Endodermal cell (in vitro differentiated cells): ENCODE results near the gene MYLK3. TPM values are rescaled to one million over a fixed set of nuclear protein-coding genes. Genes with fewer than 3 reads are reported as not detected.

Experiments used
- DNase-seq: peaks from one replicate; pipeline ENCODE4 v3.0.0-alpha.2; 2017
- H3K27ac ChIP-seq: 2 replicates; pipeline ENCODE4 v1.5.1; 2013; ENCODE audit warnings: mild to moderate bottlenecking, low read depth, low read length, moderate library complexity
- H3K27me3 ChIP-seq: 2 replicates; pipeline ENCODE4 v1.6.1; 2013; ENCODE audit warnings: mild to moderate bottlenecking, low read length, moderate library complexity; ENCODE audit not compliant: insufficient read depth, control insufficient read depth, poor library complexity, severe bottlenecking
- H3K36me3 ChIP-seq: 2 replicates; pipeline ENCODE4 v1.7.0; 2013; ENCODE audit warnings: mild to moderate bottlenecking, low read length, moderate library complexity; ENCODE audit not compliant: control insufficient read depth, insufficient read depth
- H3K4me1 ChIP-seq: one replicate; pipeline ENCODE4 v1.7.0; 2013; ENCODE audit warnings: low read length; ENCODE audit not compliant: control insufficient read depth, insufficient read depth
- H3K4me3 ChIP-seq: 2 replicates; pipeline ENCODE4 v1.5.1; 2013; ENCODE audit warnings: mild to moderate bottlenecking, low read length, moderate library complexity
- H3K9ac ChIP-seq: 2 replicates; pipeline ENCODE4 v1.6.1; 2013; ENCODE audit warnings: mild to moderate bottlenecking, low read length, moderate library complexity; ENCODE audit not compliant: poor library complexity, severe bottlenecking; ENCODE audit errors: extremely low read depth
- H3K9me3 ChIP-seq: 2 replicates; pipeline ENCODE4 v1.6.1; 2013; ENCODE audit warnings: mild to moderate bottlenecking, low read length, moderate library complexity; ENCODE audit not compliant: control insufficient read depth
- H3K27ac Mint-ChIP-seq: 2 replicates; pipeline ENCODE4 v1.8.0; 2020; ENCODE audit warnings: mixed read lengths
- H3K27me3 Mint-ChIP-seq: 2 replicates; pipeline ENCODE4 v1.8.0; 2021; ENCODE audit warnings: mild to moderate bottlenecking, mixed read lengths; ENCODE audit not compliant: insufficient read depth
- H3K36me3 Mint-ChIP-seq: 2 replicates; pipeline ENCODE4 v1.8.0; 2020; ENCODE audit warnings: low read depth, mixed read lengths
- H3K4me1 Mint-ChIP-seq: 2 replicates; pipeline ENCODE4 v1.8.0; 2020; ENCODE audit warnings: mixed read lengths
- H3K4me3 Mint-ChIP-seq: 2 replicates; pipeline ENCODE4 v1.8.0; 2020; ENCODE audit warnings: mild to moderate bottlenecking, moderate library complexity, mixed read lengths
- H3K9me3 Mint-ChIP-seq: 2 replicates; pipeline ENCODE4 v1.8.0; 2020; ENCODE audit warnings: mild to moderate bottlenecking, mixed read lengths
- WGBS, 2 experiments: methylation state at CpG; one replicate each; pipeline versions ENCODE4 v1.1.5 to v1.1.7; 2013; ENCODE audit warnings: missing lambda C conversion rate in 2 of 2, mixed read lengths in 1 of 2; ENCODE audit not compliant: insufficient coverage in 1 of 2, insufficient read length in 1 of 2; 5-methylcytosine and 5-hydroxymethylcytosine counted together
- total RNA-seq, 2 donors: library from RNA; stranded (reverse); fragmentation: NEBNext Ultra II Directional in 1 of 2; extraction: Animal tissue kit (Norgen Biotek cat#: 25700) in 1 of 2; gene quantifications; 2 replicates in 1 of 2; 3 replicates in 1 of 2; pipeline ENCODE4 v1.2.1, GENCODE V29; 2021
- TF ChIP-seq, protein P1 (sequence below): fragments of 200-600 bp; sonication (generic); conservative IDR thresholded peaks from 2 replicates; pipeline ENCODE4 v1.5.0; 2021; ENCODE audit warnings: antibody characterized with exemption, mild to moderate bottlenecking

MYLK3 gene
- total RNA-seq, 2 donors from 2014 or later, result 2.3 to 4.0 TPM

GRCh38 chr16:46706642-46707041 lies 41.5 kb downstream of the MYLK3 start:
- WGBS, 2 experiments, result no CpG with 5 or more reads among the region's 1 CpG
- Mint-ChIP-seq H3K36me3 (peaks cover 9% of the 10 kb centered on the region), H3K4me3 (no peak overlapping the region), H3K27me3 (no peaks in the 10 kb centered on the region), H3K27ac (no peak overlapping the region), H3K9me3 (no peaks in the 10 kb centered on the region), H3K4me1 (peaks cover 3% of the 10 kb centered on the region)
- TF ChIP-seq, protein P1, sequence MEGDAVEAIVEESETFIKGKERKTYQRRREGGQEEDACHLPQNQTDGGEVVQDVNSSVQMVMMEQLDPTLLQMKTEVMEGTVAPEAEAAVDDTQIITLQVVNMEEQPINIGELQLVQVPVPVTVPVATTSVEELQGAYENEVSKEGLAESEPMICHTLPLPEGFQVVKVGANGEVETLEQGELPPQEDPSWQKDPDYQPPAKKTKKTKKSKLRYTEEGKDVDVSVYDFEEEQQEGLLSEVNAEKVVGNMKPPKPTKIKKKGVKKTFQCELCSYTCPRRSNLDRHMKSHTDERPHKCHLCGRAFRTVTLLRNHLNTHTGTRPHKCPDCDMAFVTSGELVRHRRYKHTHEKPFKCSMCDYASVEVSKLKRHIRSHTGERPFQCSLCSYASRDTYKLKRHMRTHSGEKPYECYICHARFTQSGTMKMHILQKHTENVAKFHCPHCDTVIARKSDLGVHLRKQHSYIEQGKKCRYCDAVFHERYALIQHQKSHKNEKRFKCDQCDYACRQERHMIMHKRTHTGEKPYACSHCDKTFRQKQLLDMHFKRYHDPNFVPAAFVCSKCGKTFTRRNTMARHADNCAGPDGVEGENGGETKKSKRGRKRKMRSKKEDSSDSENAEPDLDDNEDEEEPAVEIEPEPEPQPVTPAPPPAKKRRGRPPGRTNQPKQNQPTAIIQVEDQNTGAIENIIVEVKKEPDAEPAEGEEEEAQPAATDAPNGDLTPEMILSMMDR, result no peak
- H3K4me3 ChIP-seq, result no peak overlapping the region
- peaks cover 4% of the 10 kb centered on the region for H3K36me3 ChIP-seq
- H3K9me3 ChIP-seq, result no peaks in the 10 kb centered on the region
- H3K4me1 ChIP-seq, result no peaks in the 10 kb centered on the region
- H3K27me3 ChIP-seq, result no peaks in the 10 kb centered on the region
- DNase-seq, result no peak
- H3K27ac ChIP-seq, result no peak overlapping the region
- no peak overlapping the region for H3K9ac ChIP-seq

- peaks cover 46% of the 10 kb centered on the region for H3K36me3 ChIP-seq
- no peaks in the 10 kb centered on the region for H3K9me3 Mint-ChIP-seq
- peaks cover 41% of the 10 kb centered on the region for H3K36me3 Mint-ChIP-seq
- WGBS, 2 experiments, result 100% methylated on average over 1 of the region's 2 CpGs; no CpG with 5 or more reads in 1 of the 2 experiments
- no peaks in the 10 kb centered on the region for H3K27me3 Mint-ChIP-seq
- TF ChIP-seq, protein P1, result no peak
- H3K4me3 ChIP-seq, result no peak overlapping the region
- peaks cover 2% of the 10 kb centered on the region for H3K4me1 Mint-ChIP-seq
- no peak overlapping the region for H3K9ac ChIP-seq
- H3K27ac ChIP-seq, result no peak overlapping the region
- no peak for DNase-seq
- no peak overlapping the region for H3K27ac Mint-ChIP-seq
- H3K27me3 ChIP-seq, result no peaks in the 10 kb centered on the region
- no peaks in the 10 kb centered on the region for H3K9me3 ChIP-seq
- H3K4me3 Mint-ChIP-seq, result no peak overlapping the region
- no peaks in the 10 kb centered on the region for H3K4me1 ChIP-seq
These were observed 46.1 kb downstream of the MYLK3 start for GRCh38 chr16:46702030-46702429.

GRCh38 chr16:46701615-46702014 lies 46.5 kb downstream of the MYLK3 start:
- H3K27me3 ChIP-seq, result no peaks in the 10 kb centered on the region
- peaks cover 43% of the 10 kb centered on the region for H3K36me3 Mint-ChIP-seq
- no peak overlapping the region for H3K9ac ChIP-seq
- peaks cover 50% of the 10 kb centered on the region for H3K36me3 ChIP-seq
- DNase-seq, result no peak
- no peaks in the 10 kb centered on the region for H3K9me3 ChIP-seq
- H3K9me3 Mint-ChIP-seq, result no peaks in the 10 kb centered on the region
- H3K27ac Mint-ChIP-seq, result no peak overlapping the region
- TF ChIP-seq, protein P1, result no peak
- H3K4me3 Mint-ChIP-seq, result no peak overlapping the region
- no peak overlapping the region for H3K27ac ChIP-seq
- no peaks in the 10 kb centered on the region for H3K4me1 Mint-ChIP-seq
- no peak overlapping the region for H3K4me3 ChIP-seq
- H3K4me1 ChIP-seq, result no peaks in the 10 kb centered on the region
- WGBS, 2 experiments, result 93 to 100% methylated on average over 3 to 4 of the region's 4 CpGs
- no peaks in the 10 kb centered on the region for H3K27me3 Mint-ChIP-seq
